A172 (cell line): Measurements from ENCODE around the gene AHCTF1. TPM values are rescaled to one million over a fixed set of nuclear protein-coding genes. Genes with fewer than 3 reads are reported as not detected.

Experiments
- DNase-seq: peaks from one replicate; pipeline ENCODE4 v3.0.0-alpha.2; 2015; ENCODE audit warnings: low spot score
- total RNA-seq: library from RNA; depleted of rRNA; stranded (reverse); fragments of >200 nt; shearing (Covaris generic); gene quantifications from 2 replicates; pipeline ENCODE4 v1.2.3, GENCODE V29; 2014; rRNA removed

Gene AHCTF1
- total RNA-seq, 1 experiment from 2014 or later = 63.7 TPM

- no peak for DNase-seq
Measured at GRCh38 chr1:246798107-246798506, 133.6 kb downstream of the AHCTF1 start.

- no peak for DNase-seq
Measured at GRCh38 chr1:246797597-246797996, 134.2 kb downstream of the AHCTF1 start.

GRCh38 chr1:246797157-246797556 lies 134.6 kb downstream of the AHCTF1 start:
- DNase-seq = no peak

GRCh38 chr1:246795906-246796694 lies 135.6 kb downstream of the AHCTF1 start:
- DNase-seq = no peak

- peak; percentile 61 for DNase-seq
Measured at GRCh38 chr1:246794828-246795671, 136.7 kb downstream of the AHCTF1 start.

GRCh38 chr1:246794048-246794827 lies 137.5 kb downstream of the AHCTF1 start:
- no peak for DNase-seq

- DNase-seq = no peak
Measured at GRCh38 chr1:246793356-246793896, 138.3 kb downstream of the AHCTF1 start.

- DNase-seq = no peak
Measured at GRCh38 chr1:246792603-246793002, 139.1 kb downstream of the AHCTF1 start.

- no peak for DNase-seq
Measured at GRCh38 chr1:246791303-246791918, 140.3 kb downstream of the AHCTF1 start.

- no peak for DNase-seq
Measured at GRCh38 chr1:246790833-246791232, 140.9 kb downstream of the AHCTF1 start.

GRCh38 chr1:246790364-246790763 lies 141.4 kb downstream of the AHCTF1 start:
- no peak for DNase-seq

- no peak for DNase-seq
Measured at GRCh38 chr1:246789454-246790339, 142.1 kb downstream of the AHCTF1 start.

Other genes starting within 250 kb of the AHCTF1 start
- gene SCCPDH, start 207.5 kb downstream of the AHCTF1 start, total RNA-seq = 102 and 118 TPM in 2 replicates
- gene ZNF695, start 76.1 kb upstream of the AHCTF1 start, total RNA-seq = 11.4 and 17.3 TPM in 2 replicates
- gene ZNF670, start 146.9 kb upstream of the AHCTF1 start, total RNA-seq = 8.8 and 9.8 TPM in 2 replicates
- 14.9 and 22.8 TPM in 2 replicates for gene ZNF669, start 172.4 kb upstream of the AHCTF1 start, total RNA-seq
- 67.1 and 69.2 TPM in 2 replicates for gene ZNF124, start 240.1 kb upstream of the AHCTF1 start, total RNA-seq